ENCODE results near the gene LCE1A.

LCE1A gene, protein sequence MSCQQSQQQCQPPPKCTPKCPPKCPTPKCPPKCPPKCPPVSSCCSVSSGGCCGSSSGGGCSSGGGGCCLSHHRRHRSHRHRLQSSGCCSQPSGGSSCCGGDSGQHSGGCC

DNA sequence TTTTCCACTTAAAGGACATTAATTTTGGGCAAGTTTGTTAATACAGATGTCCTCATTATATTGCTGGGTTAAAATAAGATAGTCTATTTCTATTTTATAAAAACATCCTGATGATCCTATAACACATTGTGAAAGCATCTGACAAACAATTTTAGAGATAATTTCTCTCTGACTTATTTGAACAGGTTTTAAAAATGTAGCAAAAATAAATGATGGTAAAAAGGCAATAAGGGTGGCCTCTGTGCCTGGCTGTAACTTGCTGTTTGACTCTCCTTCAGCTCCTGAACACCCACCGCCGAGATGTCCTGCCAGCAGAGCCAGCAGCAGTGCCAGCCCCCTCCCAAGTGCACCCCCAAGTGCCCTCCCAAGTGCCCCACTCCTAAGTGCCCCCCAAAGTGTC is at the start of gene LCE1A:
TSS of gene LCE1A (plus strand) at position 301 of the 400 bp plus-strand sequence. CDS start at position 301, 0 bp downstream.
- in situ Hi-C loops (cut with MboI; ENCODE audit: low sequenced_read_pairs) = no loop called here

DNA sequence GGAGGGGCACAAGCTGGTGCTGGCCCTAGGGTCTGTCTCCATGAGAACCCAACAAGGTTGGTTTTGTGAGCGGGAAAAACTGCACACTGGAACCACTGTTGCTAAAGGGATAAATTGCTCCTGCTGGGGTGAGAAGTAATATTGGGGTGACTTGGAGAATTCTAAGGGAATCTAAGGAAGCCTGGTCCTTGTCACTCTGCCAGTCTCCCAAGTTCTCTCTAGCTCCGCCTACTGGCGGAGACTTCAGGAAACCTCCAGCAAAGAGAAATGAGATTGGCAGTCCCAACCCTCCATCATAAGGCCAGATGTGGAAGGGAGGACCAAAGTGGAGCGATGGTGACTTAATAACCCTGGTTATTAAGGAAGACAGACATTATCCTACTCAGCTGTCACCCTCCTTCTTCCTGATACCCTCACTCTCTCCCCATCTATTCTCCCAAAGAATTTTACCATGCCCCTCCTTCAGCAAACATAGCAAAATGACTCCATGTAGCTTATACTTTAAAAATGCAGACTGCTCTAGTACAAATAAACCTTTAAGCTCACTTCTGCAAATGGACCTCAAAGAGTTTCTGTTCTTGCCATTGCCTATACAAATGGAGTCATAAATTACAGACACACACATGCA is 49.6 kb upstream of the LCE1A start:
- in situ Hi-C loops (cut with MboI; ENCODE audit: low sequenced_read_pairs) = no loop called here

DNA sequence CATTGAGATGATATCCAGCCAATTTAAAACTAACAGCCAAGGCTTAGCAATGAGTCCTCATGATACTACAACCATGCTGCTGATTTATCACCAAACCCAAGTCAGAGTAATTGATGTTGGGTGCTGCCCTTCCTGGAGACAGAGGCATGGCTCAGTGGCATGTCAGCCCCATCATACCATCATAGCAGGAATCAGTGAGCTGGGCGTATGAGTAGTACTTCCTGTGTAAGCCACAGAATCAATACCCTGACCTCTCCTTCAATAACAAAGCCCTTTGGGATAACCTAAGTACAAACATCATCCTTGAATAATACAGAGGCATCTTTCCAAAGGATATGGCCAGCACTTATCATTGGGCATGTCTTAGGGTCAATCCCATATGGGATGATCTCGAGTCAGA is 44.2 kb upstream of the LCE1A start:
- in situ Hi-C loops (cut with MboI; ENCODE audit: low sequenced_read_pairs) = no loop called here

DNA sequence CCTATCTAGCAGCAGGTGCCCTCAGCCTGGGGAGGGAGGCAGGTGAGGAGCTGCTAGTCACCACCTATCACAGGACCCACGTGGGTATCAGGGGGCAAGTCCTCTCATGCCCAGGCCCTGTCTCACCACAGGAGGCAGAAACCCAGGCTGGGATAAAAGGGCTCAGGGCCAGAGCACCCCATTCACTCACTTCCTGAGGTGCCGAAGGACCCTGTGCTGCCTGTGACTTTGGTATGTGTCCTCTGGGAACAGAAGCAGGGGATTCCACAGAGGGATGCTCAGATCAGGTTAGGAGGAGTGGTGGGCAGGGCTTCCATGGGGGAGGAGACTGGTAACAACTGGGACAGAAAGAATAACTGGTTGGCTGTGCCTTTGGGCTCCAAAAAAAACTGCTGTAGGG is 41.2 kb upstream of the LCE1A start, which contains the start of gene LCE1E:
TSS of gene LCE1E (plus strand) at position 181 of the 400 bp plus-strand sequence. CDS start 1,043 bp downstream, outside the sequence.
- in situ Hi-C loops (cut with MboI; ENCODE audit: low sequenced_read_pairs) = no loop called here

DNA sequence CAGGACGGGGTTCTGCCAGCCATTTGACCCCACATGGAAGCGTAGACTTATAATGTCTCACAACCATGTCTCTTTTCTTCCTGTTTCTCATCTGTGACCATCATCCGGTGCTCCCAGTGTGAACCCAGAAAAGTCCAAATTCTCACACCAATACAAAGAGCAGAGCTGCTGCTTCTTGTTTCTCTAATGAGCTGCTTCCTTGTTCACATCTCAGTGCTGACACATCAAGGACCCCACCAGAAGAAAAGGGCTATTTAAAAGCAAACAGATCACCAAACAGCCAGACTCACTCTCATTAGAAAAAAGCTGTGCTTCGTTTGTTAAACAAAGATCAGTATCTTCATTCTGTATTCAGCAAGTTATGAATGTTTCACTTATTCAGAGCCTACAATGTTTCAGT is 31.6 kb upstream of the LCE1A start:
- in situ Hi-C loops (cut with MboI; ENCODE audit: low sequenced_read_pairs) = no loop called here

DNA sequence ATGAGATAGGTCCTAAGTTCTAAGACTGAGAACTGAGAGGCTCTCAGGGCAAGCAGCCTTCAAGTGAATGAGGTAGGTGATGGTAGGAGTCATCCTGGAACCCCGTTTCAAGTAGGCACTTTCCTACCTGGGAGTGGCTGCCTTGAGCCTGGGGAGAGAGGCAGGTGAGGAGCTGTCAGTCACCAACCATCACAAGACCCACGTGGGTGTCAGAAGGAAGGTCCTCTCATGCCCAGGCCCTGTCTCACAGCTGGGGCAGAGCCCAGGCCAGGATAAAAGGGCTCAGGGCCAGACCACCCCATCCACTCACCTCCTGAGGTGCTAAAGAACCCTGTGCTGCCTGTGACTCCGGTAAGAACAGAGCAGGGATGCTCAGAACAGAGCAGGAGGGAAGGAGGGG is 30.9 kb upstream of the LCE1A start, which contains the start of gene LCE1D:
TSS of gene LCE1D (plus strand) at position 301 of the 400 bp plus-strand sequence. CDS start 1,074 bp downstream, outside the sequence.
- in situ Hi-C loops (cut with MboI; ENCODE audit: low sequenced_read_pairs) = no loop called here

DNA sequence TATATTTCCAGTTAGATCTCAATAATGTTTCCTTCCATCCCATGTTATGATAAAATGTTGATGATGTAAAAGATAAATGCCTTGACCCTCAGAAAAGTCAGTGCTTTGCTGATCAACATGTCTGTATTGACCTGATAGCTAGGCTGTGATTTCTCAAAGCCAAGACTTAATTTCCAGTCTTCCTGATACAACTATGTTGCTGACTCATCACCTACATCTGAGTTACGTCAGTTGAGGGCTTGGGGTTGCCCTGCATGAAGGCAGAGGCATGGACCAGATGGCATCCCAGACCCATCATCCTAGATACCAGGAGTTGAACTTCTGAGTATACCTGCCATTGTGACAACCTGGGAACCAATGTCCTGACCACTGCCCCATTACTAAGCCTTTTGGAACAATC is 25.9 kb upstream of the LCE1A start:
- in situ Hi-C loops (cut with MboI; ENCODE audit: low sequenced_read_pairs) = no loop called here

DNA sequence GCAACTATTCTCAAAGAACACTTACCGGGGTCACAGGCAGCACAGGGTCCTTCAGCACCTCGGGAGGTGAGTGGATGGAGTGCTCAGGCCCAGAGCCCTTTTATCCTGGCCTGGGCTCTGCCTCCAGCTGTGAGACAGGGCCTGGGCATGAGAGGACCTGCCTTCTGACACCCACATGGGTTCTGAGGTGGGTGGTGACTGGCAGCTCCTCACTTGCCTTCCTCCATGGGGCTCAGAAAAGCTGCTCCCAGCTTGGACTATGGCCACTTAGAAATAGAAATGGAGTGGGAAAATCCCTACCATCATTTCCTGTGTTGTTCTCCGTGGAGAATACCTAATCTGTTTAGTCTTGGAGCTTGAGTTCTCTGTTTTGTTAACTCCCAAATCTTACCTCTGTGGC is 20.7 kb upstream of the LCE1A start, which contains the start of gene LCE1C:
TSS of gene LCE1C (minus strand) at position 76 of the 400 bp plus-strand sequence. CDS start 1,173 bp downstream, outside the sequence.
- in situ Hi-C loops (cut with MboI; ENCODE audit: low sequenced_read_pairs) = no loop called here

DNA sequence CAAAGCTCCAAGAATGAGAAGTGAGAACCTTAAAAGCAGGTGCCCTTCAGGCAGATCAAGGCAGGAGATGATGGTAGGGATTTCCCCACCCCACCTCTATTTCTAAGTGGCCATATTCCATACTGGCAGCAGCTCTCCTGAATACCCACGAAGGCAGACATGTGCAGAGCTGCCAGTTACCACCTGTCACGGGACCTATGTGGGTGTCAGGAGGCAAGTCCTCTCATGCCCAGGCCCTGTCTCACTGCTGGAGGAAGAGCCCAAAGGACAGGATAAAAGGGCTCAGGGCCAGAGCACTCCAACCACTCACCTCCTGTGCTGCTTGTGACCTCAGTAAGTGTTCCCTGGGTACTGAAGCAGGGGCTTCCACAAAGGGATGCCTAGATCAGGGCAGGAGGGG is 16.2 kb upstream of the LCE1A start:
- in situ Hi-C loops (cut with MboI; ENCODE audit: low sequenced_read_pairs) = no loop called here

DNA sequence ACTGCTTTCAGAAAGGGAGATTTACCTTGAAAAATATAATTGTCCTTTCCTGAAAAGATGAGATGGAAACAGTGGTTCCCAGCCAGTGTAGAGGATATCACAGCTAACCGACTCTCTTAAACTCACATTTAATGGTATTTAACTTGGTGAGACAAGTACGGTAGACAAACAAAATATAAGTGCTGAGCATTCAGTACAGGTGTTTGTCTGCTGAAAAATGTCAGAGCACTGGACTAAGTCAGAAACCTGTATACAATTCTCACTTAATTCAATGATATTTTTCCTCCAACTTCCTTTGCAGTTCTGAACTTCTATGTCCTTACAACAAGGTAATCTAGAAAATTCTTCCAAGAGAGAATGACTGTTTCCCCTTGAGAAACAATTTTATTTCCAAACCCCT is 15.6 kb upstream of the LCE1A start, which contains the start of gene LCE1B:
TSS of gene LCE1B (plus strand) at position 301 of the 400 bp plus-strand sequence. CDS start 476 bp downstream, outside the sequence.
- in situ Hi-C loops (cut with MboI; ENCODE audit: low sequenced_read_pairs) = no loop called here

DNA sequence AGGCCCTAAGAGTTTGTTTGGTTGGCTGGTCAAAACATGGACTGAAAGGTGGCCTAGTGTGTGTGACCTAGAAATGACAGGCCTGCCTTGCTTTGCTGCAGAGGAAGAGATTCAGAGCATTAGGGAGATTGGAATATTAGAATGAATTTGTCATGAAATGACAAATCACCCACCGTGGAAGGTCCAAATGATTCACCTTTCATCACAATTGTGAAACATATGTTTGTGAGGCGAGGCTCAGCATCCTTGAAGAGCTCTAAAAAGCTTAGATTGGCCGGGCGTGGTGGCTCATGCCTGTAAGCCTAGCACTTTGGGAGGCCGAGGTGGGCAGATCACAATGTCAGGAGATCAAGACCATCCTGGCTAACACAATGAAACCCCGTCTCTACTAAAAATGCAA is 10.0 kb upstream of the LCE1A start:
- in situ Hi-C loops (cut with MboI; ENCODE audit: low sequenced_read_pairs) = no loop called here

DNA sequence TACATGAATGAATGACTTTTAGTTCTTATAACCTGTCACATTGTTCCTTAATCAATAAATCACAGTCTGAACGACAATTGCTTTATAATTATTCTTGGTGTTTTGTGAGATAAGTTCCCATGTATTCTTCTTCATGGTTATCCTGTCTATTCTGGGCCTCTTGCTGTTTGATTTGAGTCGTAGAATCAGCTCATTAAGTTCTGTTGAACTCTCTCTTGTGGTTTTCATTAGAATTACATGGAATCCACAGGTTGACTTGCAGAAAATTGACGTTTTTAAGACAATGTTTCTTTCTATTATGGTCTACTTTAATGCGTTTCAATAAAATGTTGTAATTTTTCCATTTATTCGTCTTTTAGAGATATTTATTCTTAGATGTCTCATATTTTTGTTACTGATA is 4.0 kb upstream of the LCE1A start:
- in situ Hi-C loops (cut with MboI; ENCODE audit: low sequenced_read_pairs) = no loop called here

DNA sequence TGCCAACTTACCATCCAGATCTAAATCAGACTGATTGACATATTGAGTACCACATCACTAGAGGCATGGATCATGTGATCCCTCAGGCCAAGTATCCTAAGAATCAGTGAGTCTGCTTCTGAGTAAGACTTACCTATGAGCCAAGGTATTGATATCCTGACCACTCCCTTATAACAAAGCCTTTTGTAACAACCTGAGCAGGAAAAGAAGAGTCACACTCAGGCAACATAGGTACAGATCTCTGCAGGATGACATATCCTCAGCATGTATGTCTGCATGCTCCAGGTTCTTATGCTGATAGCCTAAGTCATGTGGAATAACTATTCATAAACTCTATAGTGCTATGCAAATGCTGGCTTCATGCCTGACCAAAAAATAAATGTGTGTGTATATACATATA is 2.3 kb upstream of the LCE1A start:
- in situ Hi-C loops (cut with MboI; ENCODE audit: low sequenced_read_pairs) = no loop called here

DNA sequence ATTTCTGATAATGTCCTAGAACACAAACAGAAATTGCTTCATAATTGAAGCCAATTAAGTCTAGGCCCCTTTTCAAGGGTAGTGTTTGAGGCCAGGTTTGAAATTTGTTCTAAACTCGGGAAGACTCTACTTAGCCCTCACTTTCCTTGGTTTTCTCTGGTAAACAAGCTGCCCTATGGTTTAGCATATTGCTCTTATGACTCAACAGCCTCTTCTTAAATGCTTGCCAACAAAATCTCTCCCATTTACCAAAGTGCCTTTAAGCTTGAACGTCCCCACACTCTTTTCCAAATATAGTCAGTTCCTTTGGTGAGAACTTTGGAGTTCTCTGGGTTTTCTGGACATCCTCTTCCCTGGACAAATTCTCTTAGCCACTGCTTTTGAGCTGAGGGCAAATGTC is 9.6 kb downstream of the LCE1A start:
- in situ Hi-C loops (cut with MboI; ENCODE audit: low sequenced_read_pairs) = no loop called here

DNA sequence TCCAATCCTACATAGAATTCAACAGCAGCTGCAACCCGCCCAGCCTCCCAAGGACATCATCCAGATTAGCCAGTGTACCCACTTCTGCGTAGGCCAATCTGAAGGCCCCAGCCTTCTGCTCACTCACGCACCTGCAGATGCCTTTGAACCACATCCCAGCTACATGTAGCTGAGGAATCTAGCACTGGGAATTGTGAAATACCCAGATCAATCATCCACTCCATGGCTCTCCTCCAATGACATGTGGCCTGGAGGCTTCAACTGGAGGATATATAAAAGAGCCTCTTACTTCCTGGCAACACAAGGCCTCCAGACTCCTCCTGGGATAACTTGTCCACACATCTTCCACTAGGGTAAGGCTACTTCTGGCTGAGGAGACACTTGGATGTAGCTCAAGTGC is 15.3 kb downstream of the LCE1A start, which contains the start of gene LCE6A:
TSS of gene LCE6A (plus strand) at position 301 of the 400 bp plus-strand sequence. CDS start 665 bp downstream, outside the sequence.
- in situ Hi-C loops (cut with MboI; ENCODE audit: low sequenced_read_pairs) = no loop called here

DNA sequence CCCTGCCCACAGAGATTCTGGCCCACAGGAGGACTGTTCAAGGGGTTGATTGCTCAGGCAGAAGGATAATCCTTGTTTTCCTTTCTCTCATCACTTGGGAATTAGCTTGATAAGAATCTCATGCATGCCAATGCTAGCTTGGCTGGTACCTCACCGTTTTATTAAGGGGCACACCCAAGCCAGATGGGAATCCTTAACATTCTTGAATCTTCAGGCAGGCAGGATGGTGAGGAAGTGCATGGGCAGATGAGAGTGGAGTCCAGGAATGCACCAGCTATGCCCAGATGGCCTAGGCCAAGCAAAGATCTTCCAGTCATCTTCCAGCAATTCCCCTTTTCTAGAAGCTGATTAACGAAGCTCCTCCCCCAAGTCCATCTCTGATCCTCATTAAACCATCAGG is 28.4 kb downstream of the LCE1A start:
- in situ Hi-C loops (cut with MboI; ENCODE audit: low sequenced_read_pairs) = no loop called here

DNA sequence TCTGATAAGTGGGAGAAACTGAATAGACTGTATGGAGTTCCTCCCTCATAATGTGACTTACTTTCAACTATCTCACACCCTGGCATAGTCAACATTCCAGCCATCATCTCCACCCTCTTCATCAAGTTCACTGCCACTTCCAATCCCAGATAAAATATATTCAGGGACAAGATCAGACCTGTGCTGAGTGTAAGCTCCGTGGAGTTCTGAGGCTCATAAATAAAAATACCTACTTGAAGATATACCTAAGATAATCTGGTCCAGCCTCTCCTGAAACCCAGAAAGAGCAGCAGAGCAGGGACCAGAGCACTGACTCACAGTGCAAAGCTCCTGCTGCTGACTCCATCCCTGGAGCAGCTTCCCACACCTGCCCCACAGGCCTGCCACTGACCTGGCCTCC is 30.8 kb downstream of the LCE1A start:
- in situ Hi-C loops (cut with MboI; ENCODE audit: low sequenced_read_pairs) = no loop called here

DNA sequence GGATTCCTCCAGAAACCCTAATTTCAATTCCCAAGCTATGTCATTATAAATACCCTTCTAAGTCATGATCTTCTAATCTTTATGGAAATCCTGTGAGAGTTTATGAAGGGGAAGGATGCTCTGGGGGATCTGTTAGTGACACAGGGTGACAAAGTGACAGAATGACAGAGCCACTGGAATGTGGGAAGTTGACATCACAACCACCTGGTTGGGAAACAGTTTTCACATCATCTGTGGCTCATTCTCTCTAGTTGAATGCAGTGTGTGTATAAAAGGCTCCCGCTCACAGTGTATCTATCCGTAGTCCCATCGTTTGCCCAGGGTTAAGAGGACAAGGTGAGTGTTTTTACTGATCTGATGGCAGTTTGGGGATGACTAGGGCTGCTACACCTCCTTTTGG is 32.4 kb downstream of the LCE1A start, which contains the start of gene LCE7A:
TSS of gene LCE7A (plus strand) at position 301 of the 400 bp plus-strand sequence. CDS start 702 bp downstream, outside the sequence.
- in situ Hi-C loops (cut with MboI; ENCODE audit: low sequenced_read_pairs) = no loop called here

DNA sequence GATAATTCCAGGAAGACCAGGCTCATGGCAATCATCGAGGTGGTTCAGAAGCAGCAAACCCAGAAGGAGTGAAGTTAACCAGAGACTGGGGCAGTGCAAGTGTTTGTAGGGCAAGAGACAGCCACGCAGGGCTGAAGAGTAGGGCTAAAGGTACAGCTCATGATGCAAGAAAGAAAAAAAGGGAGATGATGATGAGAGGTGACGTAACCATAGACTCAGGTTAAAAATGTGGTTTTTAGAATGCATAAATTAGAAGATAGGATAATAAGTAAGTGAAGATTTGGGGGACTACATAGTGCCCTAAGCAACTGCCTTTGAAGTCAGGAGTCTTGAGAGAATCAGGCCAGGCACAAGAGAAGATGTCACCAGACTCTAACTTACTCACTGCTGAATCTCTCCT is 32.9 kb downstream of the LCE1A start:
- in situ Hi-C loops (cut with MboI; ENCODE audit: low sequenced_read_pairs) = no loop called here

DNA sequence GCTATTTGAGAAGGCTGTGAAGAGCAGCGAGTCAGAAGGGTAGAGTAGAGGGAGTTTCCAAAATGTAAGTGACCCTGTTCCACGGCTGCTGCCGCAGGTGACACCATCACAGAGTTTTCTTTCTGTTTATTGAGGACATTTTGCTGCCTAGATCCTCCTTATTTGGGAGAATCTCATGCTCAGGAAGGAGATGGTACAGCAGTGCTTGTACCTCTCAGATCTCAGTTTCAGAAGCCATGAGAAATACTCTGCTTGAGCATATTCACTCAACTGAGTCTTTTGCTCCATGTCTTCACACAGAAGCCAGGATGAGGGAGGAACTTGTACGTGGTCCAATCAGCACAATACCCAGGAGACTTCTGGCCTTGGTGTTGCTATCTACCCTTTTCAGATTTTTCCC is 34.1 kb downstream of the LCE1A start:
- in situ Hi-C loops (cut with MboI; ENCODE audit: low sequenced_read_pairs) = no loop called here

DNA sequence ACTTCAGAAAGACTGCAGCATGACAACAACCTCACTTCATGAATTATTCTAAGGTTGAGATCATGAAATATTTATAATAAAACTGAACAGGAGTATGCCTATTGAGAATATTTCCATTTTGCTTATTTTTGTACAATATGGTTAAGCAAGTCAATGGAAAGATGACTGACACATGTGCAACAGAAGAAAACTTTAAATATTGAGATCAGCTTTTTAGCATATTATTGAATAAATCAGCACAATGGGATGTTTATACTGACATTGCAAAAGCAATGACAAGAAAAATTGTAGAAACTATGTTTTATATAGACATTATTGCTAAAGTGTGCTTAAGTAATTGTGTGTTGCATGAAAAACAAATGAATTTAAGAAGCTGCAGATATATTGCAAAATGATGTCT is 37.2 kb downstream of the LCE1A start:
- in situ Hi-C loops (cut with MboI; ENCODE audit: low sequenced_read_pairs) = no loop called here

DNA sequence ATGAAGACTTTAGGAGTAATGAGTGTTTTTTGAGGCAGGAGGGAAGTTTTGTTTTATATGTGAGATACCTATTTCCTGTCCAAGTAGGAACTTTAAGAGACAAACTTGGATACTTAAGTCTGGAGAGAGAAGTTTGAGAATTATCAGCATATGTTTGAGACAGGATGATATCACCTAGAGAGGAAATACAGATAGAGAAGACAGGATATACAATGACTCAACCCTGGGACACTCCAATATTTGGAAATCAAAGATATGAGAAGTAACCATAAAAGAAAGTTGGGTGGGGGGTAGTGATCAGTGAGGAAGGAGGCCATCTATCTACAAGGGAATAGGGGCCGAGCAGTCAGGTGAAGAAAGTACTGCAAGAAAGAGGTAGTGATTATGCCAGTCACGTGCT is 39.0 kb downstream of the LCE1A start:
- in situ Hi-C loops (cut with MboI; ENCODE audit: low sequenced_read_pairs) = no loop called here

Data from HL-60/S4 treated with phorbol 12-myristate 13-acetate at 8.2 ng/mL for 4 days and 3 days (cell line).